Stimulated activated naive CD4-positive, alpha-beta T cell (primary cell): ENCODE measurements around the gene TMEM128.
"Not testable (repeated sequence)": the region's sequence is repeated elsewhere in the genome, so short reads cannot be mapped to it uniquely, and the experiment has no call there.

Source experiments
- DNase-seq, 6 experiments: peaks; one replicate each; lab custom pipeline; 2025; lab: John Stamatoyannopoulos, UW

Gene TMEM128, protein sequence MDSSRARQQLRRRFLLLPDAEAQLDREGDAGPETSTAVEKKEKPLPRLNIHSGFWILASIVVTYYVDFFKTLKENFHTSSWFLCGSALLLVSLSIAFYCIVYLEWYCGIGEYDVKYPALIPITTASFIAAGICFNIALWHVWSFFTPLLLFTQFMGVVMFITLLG

GRCh38 chr4:4248029-4248884 is at the start of gene TMEM128:
Gene TMEM128, minus strand, starts transcription at chr4:4248223. Its CDS starts 21 bp downstream, at chr4:4248202.
- DNase-seq = peak; percentile 81 to 92 (median 87)

DNA sequence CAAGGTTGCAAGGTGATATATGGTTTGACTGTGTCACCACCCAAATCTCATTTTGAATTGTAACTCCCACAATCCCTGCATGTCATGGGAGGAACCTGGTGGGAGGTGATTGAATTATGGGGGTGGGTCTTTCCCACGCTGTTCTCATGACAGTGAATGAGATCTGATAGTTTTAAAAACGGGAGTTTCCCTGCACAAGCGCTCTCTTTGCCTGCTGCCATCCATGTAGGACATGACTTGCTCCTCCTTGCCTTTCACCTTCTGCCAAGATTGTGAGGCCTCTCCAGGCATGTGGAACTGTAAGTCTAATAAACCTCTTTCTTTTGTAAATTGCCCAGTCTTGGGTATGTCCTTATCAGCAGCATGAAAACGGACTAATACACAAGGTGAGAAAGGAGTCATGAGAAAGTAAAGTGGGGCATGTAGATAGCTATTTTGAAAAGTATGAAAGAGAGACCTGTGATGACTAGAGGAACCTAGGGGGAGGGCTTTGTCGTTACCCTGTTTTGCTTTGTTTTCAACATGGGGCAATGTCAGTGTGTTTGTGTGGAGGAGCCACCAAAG is 48.3 kb upstream of the TMEM128 start:
- DNase-seq = no peak

- no peak for DNase-seq
Measured at GRCh38 chr4:4293279-4293678, 45.3 kb upstream of the TMEM128 start.

DNA sequence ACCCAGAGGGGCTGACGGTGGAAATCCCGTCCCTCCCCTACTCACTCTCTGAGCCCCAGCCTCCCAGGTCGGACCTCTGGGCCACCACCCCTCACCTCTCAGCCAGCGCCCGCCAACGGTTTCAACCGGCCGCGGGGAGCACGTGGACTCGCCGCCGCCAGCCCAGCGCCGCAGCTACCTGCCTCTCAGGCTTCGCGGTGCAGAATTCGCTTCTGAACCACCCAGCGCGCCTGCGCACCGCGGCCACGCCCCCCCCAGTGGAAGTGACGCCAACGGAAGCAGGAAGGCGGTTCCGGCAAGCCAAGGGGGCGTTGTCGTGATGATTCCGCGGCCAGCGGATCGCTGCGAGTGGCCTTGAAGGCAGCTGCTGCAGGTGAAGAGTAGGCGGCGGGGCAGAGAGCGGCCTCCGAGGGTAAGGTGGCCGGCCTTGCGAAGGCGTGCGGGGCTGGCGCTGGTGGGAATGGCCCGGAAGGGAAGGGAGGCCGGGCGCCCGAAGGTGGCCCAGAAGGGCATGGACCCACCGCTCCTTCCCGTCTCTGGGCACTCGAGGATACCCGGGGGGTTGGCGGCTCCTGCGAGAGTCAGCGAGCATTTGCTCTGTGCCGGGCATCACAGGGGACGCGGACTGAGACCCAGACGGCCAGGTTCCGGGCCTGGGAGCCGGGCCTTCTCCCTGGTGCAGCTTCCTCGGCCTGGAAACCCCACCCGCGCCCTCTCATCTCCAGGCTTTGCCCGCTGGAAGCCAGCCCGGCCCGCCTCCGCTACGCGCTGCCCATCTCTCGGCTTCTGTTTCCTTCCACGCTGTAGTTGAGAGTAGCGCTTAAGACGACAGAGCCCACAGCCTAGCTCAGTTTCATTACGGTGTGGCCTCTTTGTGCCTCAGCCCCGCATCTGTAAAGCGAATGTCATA is 42.2 kb upstream of the TMEM128 start, which contains the start of the genes LYAR and ZBTB49:
Gene LYAR, minus strand, starts transcription at position 214 of the 910 bp plus-strand sequence. CDS start 6,412 bp downstream, outside the sequence.
Gene ZBTB49, plus strand, starts transcription at position 311 of the 910 bp plus-strand sequence. CDS start 9,695 bp downstream, outside the sequence.
- peak; percentile 91 to 97 (median 96) for DNase-seq

- no peak for DNase-seq
Measured at GRCh38 chr4:4289597-4289940, 41.5 kb upstream of the TMEM128 start.

DNA sequence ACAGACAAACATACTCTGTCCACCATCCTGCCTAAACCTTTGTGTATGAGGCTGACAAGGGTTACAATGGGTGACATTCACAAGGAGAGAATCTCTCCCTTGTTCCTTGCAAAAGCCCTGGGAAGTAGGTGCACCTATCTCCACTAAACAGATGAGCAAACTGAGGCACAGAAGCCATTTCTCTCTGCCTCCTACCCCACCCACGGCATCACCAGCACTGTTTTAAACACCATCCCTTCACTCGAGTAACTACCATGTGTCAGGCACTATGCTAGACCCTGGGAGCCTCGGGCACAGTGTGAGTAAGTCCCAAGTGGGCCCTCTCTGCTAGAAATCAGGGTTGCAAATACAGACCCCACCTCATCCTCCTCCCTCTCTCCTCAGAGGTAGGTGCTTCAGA is 41.0 kb upstream of the TMEM128 start:
- no peak for DNase-seq

- DNase-seq = no peak
Measured at GRCh38 chr4:4288098-4288497, 40.1 kb upstream of the TMEM128 start.

DNA sequence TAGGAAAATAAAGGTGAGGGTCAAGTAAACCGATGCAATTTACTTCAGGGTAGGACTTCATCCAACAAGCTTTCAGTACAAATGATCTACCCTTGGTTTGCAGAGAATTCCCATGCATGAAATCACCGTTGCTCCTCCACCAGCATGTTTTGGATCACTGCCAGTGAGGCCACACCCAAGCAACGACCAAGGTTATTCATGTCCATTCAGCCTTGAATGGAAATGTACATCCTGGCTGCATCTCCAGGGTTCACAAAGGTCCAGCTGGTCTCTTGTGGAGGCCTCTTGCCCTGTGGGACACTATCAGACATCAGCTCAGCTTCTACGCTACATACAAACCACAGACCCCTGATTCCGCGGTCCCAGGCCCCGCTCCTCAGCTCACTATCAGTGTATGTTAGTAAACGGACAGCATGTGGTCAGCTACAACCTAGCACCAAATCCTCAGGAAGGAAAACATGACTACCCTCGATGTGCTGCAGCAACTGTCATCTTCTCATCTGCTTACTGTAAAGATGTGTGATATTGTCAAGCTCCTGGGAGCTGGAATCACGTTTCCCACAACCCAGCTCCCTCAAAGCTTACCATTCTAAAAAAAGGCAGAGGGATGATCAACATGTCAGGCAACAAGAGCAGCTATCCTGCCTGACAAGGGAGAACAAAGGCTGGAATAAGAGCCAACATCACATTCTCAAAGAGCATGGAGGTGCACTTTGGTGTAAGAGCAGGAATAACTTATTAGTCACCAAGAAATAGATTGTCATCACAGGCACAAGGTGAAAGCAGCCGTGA is 37.0 kb upstream of the TMEM128 start:
- no peak for DNase-seq

GRCh38 chr4:4281787-4282186 is 33.8 kb upstream of the TMEM128 start:
- DNase-seq = no peak

DNA sequence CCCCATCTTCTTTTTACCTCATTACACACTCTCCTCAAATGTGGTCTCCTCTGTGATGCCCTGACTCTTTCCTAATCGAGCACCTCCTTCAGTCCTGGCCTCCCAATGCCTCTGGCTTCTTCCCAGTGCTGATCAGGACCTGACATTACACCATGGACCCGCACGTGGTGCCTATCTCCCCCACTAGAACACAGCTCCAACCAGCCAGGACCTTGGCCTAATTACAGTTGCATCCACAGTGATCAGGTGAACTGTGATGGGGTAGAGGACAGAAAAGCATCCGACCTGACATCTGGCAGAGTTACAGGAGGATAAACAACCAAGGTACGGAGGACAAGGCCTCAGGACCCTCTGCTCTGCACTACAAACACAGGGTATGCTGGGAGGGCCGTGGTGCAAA is 29.5 kb upstream of the TMEM128 start:
- no peak for DNase-seq

- no peak for DNase-seq
Measured at GRCh38 chr4:4274226-4274625, 26.2 kb upstream of the TMEM128 start.

DNA sequence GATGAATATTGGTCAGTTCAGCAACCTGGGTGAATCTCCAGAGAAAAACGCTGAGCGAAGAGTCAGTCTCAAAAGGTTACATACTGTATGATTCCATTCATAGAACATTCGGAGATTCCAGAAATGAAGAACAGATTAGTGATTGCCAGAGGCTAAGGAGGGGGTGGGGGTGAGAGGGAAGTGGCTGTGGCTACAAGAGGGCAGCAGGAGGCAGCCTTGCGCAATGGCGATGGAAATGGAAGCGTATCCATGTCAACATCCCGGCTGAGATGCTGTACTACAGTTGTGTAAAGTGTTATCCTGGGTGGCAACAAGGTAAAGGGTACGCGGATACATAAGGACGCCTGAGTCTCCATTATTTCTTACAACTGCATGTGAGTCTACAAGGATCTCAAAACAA is 23.9 kb upstream of the TMEM128 start:
- DNase-seq = no peak

DNA sequence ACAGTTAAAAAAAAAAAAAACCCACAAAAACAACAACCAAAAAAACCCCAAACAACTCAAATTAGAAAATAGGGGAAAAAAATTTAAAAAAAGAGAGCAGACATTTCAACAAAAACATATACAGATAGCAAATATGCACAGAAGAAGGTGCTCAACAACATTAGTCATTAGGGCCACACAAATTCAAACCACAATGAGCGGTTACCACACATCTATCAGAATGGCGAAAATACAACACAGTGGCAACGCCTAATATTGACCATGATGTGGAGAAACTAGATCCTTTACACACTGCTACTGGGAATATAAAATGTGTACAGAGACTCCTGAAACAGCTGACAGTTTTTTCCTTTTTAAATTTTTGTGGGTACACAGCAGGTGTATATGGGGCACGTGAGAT is 22.5 kb upstream of the TMEM128 start:
- DNase-seq = no peak

DNA sequence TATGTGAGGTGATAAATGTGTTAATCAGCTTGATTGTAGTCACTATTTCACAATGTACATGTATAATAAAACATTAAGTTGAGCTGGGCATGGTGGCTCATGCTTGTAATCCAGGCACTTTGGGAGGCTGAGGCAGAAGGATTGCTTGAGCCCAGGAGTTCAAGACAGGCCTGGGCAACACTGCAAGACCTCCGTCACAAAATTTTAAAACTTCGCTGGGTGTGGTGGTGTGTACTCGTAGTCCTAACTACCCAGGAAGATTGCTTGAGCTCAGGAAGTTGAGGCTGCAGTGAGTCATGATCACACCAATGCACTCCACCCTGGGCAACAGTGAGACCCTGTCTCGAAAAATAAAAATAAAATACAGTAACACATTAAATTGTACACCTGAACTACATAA is 21.8 kb upstream of the TMEM128 start:
- no peak for DNase-seq

GRCh38 chr4:4269331-4269731 is 21.3 kb upstream of the TMEM128 start:
- no peak for DNase-seq

GRCh38 chr4:4268776-4269175 is 20.8 kb upstream of the TMEM128 start:
- DNase-seq = no peak

DNA sequence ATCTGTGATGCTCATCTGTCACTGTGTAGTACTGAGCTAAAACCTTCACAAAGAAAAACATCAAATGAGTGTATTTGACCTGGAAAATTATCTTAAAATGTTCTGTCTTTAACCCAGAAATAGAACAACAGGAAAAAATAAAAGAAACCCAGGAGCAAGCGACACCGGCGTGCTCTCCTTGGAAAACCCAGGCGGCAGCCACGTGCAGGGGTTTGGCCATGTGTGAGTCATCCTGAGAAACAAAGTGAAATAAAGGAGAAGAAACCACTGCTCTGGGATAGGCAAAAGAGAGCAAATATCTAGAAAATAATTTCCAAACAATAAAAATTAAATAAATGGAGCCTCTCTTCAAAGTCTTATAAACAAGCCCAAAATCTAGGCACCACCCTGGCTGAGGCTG is 20.0 kb upstream of the TMEM128 start:
- no peak for DNase-seq

GRCh38 chr4:4260185-4260751 is 12.2 kb upstream of the TMEM128 start:
- peak in 3 of 6 experiments; percentile 21 to 41 (median 23) for DNase-seq

DNA sequence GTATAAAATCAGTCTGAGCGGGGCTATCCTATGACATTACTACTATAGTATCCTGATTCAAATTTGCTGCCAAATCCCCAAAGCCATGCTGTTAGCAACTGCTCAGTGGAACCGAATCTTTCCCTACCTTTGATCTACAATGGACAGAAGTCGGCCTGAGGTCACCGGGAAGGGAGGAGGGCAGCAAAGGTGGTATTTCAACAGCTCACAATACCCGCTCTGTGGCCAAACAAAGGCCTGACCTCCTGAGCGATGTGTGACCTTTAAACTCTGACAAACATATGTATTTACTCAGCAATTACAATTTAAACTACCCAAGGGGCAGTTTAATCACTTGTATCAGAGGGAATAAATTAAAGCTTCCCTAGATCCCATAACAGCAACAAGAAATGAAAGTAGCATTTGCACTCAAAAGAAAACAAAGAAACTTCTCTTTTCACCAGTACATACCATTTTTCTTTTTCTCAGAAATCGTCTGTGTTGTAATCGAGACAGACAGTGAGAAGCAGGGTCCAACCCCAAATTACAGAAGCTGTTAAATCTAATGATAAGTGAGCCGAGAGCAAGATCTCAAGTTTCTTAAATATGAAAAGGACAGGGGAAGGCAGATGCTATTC is 11.6 kb upstream of the TMEM128 start:
- no peak for DNase-seq

DNA sequence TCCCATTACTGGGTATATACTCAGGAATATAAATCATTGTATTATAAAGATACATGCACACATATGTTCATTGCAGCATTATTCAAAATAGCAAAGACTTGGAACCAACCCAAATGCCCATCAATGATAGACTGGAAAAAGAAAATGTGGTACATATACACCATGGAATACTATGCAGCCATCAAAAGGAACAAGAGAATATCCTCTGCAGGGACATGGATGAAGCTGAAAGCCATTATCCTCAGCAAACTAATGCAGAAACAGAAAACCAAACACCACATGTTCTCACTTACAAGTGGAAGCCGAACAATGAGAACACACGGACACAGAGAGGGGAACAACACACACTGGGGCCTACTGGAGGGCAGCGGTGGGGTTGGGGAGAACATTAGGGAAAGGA is 9.7 kb upstream of the TMEM128 start:
- not testable (repeated sequence) for DNase-seq
